HG03045 (cell line): Measurements from ENCODE around the gene C1orf226.

Source experiments
- ATAC-seq: cut with Tn5 transposase; IDR thresholded peaks from one replicate; pipeline ENCODE4 v1.9.1; 2021; ENCODE audit warnings: mild to moderate bottlenecking, moderate library complexity; ENCODE audit not compliant: unreplicated experiment

The C1orf226 gene

DNA sequence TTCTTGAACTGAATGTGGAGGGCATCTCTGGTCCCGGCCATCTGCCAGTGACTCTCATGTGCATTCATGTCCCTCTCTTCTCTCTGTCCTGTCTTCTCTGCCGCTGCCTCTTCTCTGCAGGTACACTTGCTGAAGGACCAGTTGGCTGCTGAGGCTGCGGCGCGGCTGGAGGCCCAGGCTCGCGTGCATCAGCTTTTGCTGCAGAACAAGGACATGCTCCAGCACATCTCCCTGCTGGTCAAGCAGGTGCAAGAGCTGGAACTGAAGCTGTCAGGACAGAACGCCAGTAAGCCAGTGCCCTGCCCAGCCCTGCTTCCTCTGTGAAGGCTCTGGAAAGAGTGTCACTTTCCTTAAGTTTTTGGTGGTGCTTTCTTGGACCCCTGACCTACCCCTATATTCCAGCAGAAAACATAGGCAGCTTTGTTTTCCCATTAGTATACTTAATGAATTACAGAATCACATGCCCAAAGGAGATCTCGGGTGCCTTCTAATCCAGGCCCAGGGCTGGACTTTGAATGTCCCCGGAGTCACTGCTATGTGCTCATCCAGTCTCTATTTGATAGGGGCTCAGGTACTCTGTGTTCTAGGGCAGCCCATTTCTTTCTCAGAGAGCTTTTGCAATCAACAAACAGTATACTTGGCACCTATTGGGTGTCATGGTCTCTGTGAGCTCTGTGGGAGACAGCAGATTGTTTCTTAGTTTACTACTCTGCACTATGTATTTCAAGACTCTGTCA lies 16.1 kb upstream of the C1orf226 start:
- no peak for ATAC-seq

DNA sequence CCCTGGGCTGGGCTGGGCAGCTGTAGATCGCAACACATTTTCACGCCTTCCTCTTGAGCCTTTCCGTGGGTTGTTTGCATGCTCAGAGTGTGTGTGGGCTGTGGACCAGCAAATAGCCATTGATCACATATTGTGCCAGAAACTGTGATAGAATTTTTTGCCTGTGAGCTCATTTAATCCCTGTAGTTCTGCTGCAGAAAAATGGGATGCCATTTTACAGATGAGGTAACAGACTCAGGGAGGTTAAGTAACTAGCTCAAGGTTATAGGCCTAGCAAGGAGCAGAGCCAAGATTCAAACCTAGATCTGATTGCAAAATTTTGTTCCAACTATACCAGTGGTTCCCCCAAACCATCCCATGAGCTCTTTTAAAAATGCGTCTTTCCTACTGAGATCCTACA lies 15.4 kb upstream of the C1orf226 start:
- no peak for ATAC-seq

DNA sequence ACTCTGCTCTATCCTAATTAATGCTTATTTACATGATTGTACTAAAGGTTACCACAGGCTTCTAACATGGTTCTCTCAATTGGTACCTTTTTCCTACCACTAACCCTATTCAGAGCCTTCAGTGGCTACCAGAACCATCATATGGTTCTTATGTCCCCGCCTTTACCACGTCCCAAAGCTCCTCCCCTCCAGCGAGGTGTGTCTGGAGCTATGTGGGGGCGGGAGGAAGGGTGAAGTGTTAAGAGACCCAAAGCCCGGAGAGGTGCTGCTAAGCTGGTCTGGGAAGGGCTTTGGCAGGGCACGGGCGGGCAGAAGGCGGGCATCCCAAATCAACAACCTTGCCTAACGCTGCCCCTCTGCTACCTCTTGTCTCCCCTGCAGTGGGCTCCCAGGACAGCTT lies 14.9 kb upstream of the C1orf226 start:
- ATAC-seq: no peak

DNA sequence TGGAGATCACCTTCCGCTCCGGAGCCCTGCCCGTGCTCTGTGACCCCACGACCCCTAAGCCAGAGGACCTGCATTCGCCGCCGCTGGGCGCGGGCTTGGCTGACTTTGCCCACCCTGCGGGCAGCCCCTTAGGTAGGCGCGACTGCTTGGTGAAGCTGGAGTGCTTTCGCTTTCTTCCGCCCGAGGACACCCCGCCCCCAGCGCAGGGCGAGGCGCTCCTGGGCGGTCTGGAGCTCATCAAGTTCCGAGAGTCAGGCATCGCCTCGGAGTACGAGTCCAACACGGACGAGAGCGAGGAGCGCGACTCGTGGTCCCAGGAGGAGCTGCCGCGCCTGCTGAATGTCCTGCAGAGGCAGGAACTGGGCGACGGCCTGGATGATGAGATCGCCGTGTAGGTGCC lies 14.5 kb upstream of the C1orf226 start:
- no peak for ATAC-seq

DNA sequence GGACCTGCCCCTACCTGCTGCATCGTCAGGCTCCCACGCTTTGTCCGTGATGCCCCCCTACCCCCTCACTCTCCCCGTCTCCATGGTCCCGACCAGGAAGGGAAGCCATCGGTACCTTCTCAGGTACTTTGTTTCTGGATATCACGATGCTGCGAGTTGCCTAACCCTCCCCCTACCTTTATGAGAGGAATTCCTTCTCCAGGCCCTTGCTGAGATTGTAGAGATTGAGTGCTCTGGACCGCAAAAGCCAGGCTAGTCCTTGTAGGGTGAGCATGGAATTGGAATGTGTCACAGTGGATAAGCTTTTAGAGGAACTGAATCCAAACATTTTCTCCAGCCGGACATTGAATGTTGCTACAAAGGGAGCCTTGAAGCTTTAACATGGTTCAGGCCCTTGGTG lies 13.8 kb upstream of the C1orf226 start:
- ATAC-seq: no peak

DNA sequence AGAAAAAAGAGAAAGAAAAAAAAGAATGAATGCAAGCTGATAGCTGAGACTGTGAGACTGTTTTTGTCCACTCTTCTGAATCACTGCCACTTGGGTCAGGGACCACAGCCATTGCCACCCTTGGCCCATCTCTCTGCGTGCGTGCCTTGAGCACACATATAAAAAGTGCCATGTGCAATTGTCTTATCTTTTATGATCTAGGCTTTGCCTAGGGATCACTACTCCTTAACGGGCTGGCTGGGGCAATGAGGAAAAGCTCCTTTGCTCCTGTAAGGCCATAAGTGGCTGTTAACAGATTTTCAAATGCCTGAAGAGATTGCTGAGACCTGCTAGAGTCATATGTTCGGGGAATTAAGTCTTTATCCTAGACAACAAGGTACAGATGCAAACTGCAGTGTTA lies 13.1 kb upstream of the C1orf226 start:
- no peak for ATAC-seq

DNA sequence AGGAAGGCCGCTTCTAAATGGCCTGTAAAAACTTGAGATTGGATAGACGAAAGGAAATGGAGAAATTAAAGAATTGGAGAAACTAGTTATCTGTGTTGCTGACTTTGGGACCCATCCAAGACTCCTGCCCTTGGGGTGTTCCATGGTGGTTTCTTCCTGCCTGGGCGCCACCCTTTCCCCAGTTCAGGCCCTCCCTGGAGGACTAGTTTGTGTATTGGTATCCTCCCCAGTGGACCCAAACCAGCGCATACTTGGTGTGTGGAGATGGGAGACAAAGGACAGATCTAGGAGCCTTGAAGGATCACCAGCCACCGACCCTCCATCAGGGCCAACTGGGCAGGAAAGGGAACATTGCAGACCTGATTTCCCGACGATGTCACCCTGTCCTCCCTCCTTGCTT lies 12.0 kb upstream of the C1orf226 start:
- ATAC-seq: no peak

DNA sequence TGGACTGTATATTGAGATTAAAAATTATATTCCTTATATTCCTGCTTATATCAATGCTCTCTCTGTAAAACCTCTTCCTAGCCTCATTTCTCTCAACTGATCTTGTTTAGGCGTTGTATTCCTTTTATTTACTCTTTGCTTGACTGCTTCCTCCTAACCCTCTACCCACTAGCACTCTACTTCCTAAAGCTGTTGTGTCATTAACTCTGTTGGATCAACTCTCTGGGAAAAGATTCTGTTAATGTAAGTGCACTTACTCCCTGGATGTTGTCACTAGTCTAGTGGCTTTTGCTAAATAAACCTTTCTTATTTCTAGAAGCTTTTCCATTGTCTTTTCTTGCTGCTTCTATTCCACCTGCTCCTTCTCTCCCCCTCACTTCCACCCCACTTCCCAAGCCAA lies 11.4 kb upstream of the C1orf226 start:
- no peak for ATAC-seq

DNA sequence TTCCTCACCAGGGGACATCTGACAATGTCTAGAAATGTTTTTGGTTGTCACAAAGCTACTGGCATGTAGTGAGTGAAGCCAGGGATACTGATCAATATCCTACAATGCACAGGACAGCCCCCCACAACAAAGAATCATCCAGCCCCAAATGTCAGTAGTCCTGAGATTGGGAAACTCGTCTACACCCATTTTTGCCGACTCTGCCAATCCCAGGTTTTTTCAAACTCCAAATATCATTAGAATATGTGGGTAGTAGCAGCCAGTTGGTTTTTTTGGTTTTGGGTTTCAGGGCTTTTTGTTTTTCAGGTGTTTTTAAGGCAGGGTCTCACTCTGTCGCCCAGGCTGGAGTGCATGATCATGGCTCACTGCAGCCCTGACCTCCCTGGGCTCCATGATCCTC lies 10.8 kb upstream of the C1orf226 start:
- no peak for ATAC-seq

DNA sequence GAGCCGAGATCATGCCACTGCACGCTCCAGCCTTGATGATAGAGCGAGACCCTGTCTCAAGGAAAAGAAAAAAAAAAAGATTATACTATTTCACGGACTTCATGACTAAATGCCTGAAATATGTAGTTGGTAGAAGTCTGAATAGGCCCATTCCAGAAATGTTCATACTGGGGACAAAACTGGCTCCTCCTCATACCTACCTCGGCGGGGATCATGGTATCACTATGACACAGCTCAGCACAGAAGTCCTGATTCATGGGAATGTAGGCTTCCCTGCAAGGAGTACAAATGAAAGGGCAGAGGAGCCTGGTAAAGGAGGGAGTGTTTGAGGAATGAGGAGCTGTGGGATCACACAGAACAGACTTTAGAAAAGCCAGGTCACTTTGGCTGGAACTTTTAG lies 9.9 kb upstream of the C1orf226 start:
- ATAC-seq: no peak

DNA sequence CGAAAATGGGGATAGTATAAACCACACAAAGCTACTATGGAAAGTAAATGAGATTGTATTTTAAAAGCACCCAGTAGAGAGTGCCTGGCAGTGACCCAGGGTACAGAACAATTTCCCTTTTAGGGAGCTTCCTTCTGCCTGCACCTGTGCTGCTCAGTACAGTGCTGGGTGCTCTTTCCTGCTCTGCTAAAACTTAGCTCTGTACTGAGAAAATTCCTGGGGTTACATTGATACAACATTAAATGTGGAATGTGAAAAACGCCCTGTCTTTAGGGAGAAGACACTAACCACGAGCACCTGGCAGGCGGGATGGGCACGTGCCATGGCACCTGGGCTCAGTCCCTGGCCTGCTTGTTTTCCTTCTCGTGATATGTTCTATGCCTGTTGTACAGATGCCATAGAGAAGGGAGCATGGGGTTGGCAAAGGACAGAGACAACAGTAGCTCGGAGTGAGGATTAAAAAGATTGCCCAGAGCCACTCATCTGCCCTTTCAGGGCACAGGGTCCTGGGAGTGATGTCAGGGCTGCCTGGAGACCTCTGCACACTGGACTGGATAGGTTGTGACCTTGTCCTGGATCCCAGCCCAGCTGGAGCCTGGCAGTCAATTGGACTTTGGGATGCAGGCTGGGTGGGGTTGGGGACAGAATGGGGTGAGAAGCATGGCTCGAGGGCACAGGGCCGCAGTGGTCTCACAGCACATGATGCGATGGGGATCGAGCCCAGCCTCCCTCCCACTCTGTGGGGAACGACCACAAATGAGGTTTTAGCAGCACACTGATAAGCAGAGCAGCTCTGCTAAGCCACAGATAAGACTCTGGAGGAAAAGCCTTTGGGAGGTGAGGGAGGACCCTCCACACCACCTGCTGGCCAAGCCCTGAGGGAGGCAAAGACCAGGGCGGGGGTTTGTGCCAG lies 9.1 kb upstream of the C1orf226 start:
- ATAC-seq: no peak

DNA sequence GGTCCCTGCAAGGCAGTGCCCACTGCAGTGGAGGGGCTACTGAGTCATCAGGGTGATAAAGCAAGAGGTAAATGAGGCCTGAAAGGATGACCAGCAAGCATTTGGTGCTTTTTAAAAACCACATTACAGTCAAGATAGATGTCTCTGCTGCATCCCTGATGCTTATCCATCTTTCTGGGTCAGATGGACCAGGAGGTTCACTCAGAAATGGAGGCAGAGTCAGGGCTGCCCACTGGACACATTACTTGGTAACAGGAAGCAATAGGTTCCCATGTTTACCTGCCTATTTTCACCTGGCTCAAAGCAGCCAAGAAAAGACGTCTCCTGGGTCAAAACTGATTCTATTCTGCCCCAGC lies 8.5 kb upstream of the C1orf226 start:
- no peak for ATAC-seq

DNA sequence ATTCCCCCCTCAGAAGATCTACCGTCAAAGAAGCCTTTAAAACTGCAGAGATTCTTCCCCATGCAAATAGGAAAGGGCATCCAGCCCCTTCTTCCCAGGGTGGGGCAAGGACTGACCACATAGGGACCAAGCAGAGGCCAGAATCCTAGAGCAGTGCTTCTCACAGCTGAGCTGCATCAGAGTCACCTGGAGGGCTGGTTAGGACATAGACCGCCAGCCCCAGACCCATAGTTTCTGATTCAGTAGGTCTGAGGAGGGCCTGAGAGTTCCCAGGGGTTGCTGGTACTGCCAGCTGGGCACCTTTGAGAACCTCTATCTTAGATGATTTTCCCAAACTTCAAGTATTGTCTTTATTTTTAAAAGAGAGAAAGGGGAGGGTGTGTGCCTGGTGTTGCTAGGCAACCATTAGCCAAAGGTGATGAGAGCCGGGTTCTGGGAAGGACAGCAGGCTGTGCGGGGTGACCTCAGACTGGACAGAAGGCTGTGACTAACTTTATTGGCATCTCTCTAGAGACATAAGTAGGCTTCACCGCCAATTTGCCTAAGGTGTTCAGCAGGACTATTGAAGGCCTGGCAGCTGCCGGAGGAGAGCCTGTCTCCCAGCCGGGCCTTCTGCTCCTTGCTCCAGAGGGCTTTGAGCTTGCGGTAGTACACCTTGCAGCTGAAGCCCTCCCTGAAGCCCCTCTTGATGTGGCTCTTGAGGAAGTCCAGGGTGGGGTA lies 7.8 kb upstream of the C1orf226 start:
- no peak for ATAC-seq

DNA sequence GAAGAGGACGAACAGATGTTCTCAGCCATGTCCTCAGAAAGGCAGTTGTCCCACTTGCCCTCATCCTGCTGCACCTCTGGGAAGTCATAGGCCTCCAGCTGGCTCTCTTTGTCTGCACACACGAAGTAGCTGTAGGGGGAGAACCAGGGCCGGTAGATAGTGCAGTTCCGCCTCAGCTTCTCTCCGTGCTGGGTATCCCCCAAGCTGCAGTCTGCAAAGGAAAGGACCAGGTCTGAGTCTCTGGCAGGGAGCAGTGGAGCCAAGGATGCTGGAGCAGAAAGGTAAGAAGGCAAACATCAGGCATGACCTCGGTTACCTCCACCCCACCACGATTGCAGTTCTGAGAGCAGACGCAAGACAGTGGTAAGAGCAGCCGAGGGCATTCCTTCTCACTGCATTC lies 7.1 kb upstream of the C1orf226 start:
- ATAC-seq: no peak

DNA sequence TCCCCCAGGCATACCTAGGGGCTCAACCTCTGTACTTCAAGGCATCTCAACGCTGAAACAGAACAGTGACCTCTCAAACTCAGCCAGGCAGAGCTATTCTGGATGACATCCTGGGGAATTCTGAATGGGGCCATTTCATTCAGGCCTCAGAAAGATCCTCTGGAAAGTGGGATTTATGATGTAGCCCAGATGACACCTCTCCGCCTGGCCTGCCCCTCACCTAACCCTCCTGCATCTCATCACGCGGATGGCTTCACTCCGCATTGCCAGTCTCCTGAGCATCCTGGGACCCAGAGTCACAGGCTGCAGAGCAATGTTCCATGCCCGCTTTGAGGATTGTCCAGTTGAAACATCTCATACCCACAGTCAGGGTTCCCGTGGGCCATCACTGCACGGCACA lies 6.1 kb upstream of the C1orf226 start:
- ATAC-seq: no peak

DNA sequence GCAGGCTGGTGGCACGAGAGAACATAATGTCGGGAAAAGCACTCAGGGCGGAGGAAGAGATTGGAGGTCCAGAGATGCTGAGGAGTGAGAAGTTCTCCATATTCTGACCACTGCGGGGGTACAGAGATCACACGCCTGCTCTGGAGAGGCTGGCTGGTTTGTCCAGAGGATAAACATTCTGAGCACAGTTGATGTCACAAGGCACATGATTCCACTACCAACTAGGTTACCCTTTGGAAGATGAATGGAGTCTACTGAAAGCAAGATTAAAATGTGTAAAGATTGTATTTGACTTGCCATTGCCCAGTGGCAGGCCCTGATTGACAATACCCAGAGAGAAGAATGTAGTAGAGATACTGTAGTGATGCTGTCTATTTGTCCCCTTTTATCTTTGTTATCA lies 4.8 kb upstream of the C1orf226 start, which contains the start of gene SPATA46:
Gene SPATA46, minus strand, starts transcription at position 164 of the 400 bp plus-strand sequence. Its CDS starts 64 bp downstream, at position 100.
- no peak for ATAC-seq

DNA sequence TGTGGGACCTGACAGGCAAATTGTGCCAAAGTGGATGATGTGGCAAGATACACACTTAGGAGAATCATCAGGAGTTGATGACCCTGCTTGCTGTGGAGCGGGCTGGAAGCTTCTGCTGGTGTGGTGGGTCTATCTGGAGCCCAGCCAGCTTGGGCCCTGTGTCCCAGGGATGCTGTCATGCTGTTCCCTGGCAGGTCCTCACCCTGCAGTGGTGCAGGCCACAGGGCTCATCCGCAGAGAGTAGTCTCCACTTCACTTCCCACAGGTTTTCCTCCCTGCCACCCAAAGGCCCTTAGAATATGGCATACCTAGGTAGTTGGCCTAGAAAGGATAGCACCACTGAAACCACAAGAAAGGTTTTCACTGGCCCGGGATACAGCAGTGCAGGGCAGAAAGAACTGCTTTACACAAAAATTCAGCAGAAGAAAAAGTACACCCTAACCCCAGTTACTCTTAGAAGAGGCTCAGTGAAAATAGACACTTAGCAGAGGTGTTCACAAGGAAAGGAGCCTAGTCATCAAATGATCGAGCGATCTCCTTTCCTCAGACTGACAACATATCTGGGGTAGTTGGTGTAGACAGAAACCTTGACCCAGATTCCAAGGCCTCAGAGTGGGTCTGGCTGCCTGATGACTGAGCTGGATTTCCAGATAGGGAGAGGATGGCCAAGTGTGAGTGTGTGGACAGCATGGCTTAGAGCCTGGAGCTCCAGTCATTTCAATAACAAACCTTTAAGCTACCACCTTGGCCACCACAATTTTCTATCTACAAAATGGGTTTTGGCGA lies 1.3 kb upstream of the C1orf226 start:
- ATAC-seq: no peak

DNA sequence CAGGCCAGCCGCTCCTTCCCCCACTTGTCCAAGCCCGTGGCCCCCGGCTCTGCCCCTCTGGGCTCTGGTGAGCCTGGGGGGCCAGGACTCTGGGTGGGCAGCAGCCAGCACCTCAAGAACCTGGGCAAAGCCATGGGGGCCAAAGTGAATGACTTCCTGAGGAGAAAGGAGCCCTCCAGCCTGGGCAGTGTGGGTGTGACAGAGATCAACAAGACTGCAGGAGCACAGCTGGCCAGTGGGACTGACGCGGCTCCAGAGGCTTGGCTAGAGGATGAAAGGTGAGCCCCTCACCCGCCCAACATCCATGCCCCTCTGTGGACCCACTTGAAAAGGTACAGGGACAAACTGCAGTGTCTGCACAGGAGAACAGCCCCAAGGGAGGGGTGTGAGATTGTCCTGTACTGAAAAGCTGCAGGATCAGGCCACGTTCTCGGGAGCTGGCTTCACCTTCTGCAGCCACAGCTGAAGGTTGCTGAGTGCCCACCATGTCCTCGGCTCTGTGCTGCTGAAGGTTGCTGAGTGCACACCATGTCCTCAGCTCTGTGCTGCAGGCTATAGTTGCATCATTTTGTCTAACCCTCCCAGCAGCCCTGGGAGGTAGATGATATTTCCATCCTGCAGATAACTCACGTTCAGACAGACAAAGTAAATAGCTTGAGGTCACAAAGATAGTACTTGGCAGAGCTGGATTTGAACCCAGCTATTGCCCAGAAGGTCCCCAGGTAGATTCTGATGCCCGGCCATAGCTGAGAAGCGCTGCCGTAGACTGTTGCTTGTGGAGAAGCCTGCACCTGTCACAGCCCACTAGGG lies 618 bp downstream of the C1orf226 start:
- no peak for ATAC-seq

DNA sequence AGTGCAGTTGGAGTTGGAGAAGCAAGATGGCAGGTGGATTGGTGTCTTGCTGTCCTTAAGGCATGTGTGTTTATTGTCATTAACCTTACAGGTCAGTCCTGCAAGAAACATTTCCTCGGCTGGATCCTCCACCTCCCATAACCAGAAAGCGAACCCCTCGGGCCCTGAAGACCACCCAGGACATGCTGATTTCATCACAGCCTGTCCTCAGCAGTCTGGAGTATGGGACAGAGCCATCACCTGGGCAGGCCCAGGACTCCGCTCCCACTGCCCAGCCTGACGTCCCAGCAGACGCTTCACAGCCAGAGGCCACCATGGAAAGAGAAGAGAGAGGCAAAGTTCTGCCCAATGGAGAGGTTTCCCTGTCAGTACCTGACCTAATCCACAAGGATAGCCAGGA lies 1.6 kb downstream of the C1orf226 start:
- ATAC-seq: no peak

DNA sequence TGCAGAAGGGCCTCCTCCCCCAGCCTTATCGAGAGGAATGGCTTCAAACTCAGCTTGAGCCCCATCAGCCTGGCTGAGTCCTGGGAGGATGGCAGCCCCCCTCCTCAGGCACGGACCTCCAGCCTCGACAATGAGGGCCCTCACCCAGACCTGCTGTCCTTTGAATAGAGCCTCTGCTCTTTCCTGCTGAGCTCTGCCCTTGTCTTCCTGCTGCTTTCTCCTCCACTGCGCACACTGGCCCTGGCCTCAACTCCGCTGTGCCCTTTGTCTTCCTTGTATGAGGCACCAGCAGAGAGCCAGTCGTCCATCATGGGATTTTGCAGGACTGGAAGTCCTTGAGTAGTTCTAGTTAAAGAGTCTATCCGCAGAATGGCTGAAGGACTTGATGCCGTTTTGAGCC lies 2.0 kb downstream of the C1orf226 start:
- no peak for ATAC-seq
